GM04503 (cell line): ENCODE results near the gene ZCCHC3.

Source experiments
- DNase-seq: peaks from one replicate; pipeline ENCODE4 v3.0.0-alpha.2; 2012; ENCODE audit warnings: low read depth

The ZCCHC3 gene

GRCh38 chr20:286508-286907 lies 10.9 kb upstream of the ZCCHC3 start:
- DNase-seq: no peak

- no peak for DNase-seq
Observed at GRCh38 chr20:288956-289692, 8.2 kb upstream of the ZCCHC3 start.

GRCh38 chr20:289693-290083 lies 7.7 kb upstream of the ZCCHC3 start:
- DNase-seq: no peak

- DNase-seq: peak; percentile 66
Observed at GRCh38 chr20:290084-290831, 7.1 kb upstream of the ZCCHC3 start, which contains the start of gene C20orf96. Gene C20orf96 (minus strand): TSS chr20:290750. CDS start chr20:290610, 140 bp downstream.

GRCh38 chr20:294602-295001 lies 2.8 kb upstream of the ZCCHC3 start:
- DNase-seq: no peak

- DNase-seq: no peak
Observed at GRCh38 chr20:295804-296203, 1.6 kb upstream of the ZCCHC3 start.

GRCh38 chr20:297925-298775 lies 780 bp downstream of the ZCCHC3 start:
- peak; percentile 38 for DNase-seq

- DNase-seq: no peak
Observed at GRCh38 chr20:298776-299391, 1.5 kb downstream of the ZCCHC3 start.

GRCh38 chr20:300345-300990 lies 3.1 kb downstream of the ZCCHC3 start:
- DNase-seq: no peak

- no peak for DNase-seq
Observed at GRCh38 chr20:301886-302848, 4.8 kb downstream of the ZCCHC3 start.

GRCh38 chr20:305745-306144 lies 8.4 kb downstream of the ZCCHC3 start:
- no peak for DNase-seq

GRCh38 chr20:308427-309038 lies 11.2 kb downstream of the ZCCHC3 start:
- no peak for DNase-seq

- no peak for DNase-seq
Observed at GRCh38 chr20:309306-309840, 12.0 kb downstream of the ZCCHC3 start.

GRCh38 chr20:309841-310644 lies 12.7 kb downstream of the ZCCHC3 start:
- DNase-seq: peak; percentile 89

- no peak for DNase-seq
Observed at GRCh38 chr20:310645-311044, 13.3 kb downstream of the ZCCHC3 start.

- no peak for DNase-seq
Observed at GRCh38 chr20:311609-312008, 14.2 kb downstream of the ZCCHC3 start.

- DNase-seq: no peak
Observed at GRCh38 chr20:312067-312466, 14.7 kb downstream of the ZCCHC3 start.

GRCh38 chr20:312866-313265 lies 15.5 kb downstream of the ZCCHC3 start:
- no peak for DNase-seq

GRCh38 chr20:313402-313801 lies 16.0 kb downstream of the ZCCHC3 start:
- DNase-seq: no peak
